ENCODE data around the gene GAGE10.
A peak's percentile ranks its signal among the peaks of the same experiment; 100 is the strongest.
"Not testable (repeated sequence)": the region's sequence is repeated elsewhere in the genome, so short reads cannot be mapped to it uniquely, and the experiment has no call there.

The GAGE10 gene

GRCh38 chrX:49276671-49277534 is 26.5 kb upstream of the GAGE10 start:
- no peak for DNase-seq

- DNase-seq: no peak
These were observed 26.0 kb upstream of the GAGE10 start for GRCh38 chrX:49277535-49277830.

GRCh38 chrX:49278081-49278480 is 25.4 kb upstream of the GAGE10 start:
- no peak for DNase-seq

GRCh38 chrX:49282647-49283011 is 20.8 kb upstream of the GAGE10 start:
- DNase-seq: peak; percentile 30

- no peak for DNase-seq
These were observed 19.2 kb upstream of the GAGE10 start for GRCh38 chrX:49284212-49284611.

- DNase-seq: no peak
These were observed 17.3 kb upstream of the GAGE10 start for GRCh38 chrX:49286136-49286535.

GRCh38 chrX:49286581-49286980 is 16.9 kb upstream of the GAGE10 start:
- DNase-seq: no peak

- DNase-seq: no peak
These were observed 15.8 kb upstream of the GAGE10 start for GRCh38 chrX:49287665-49288064.

- DNase-seq: no peak
These were observed 13.2 kb upstream of the GAGE10 start for GRCh38 chrX:49290215-49290614.

GRCh38 chrX:49291615-49292337 is 11.7 kb upstream of the GAGE10 start:
- DNase-seq: peak; percentile 24

GRCh38 chrX:49292400-49293362 is 10.8 kb upstream of the GAGE10 start:
- no peak for DNase-seq

- DNase-seq: not testable (repeated sequence)
These were observed 4.2 kb upstream of the GAGE10 start for GRCh38 chrX:49299293-49299692.

- no peak for DNase-seq
These were observed 2.7 kb upstream of the GAGE10 start for GRCh38 chrX:49300703-49301102.

- not testable (repeated sequence) for DNase-seq
These were observed 4.3 kb downstream of the GAGE10 start for GRCh38 chrX:49307775-49308174.

GRCh38 chrX:49308604-49309269 is 5.3 kb downstream of the GAGE10 start:
- DNase-seq: peak; percentile 2

GRCh38 chrX:49309401-49309981 is 6.0 kb downstream of the GAGE10 start:
- DNase-seq: peak; percentile 29

- DNase-seq: no peak
These were observed 6.9 kb downstream of the GAGE10 start for GRCh38 chrX:49310371-49310770.

- no peak for DNase-seq
These were observed 8.7 kb downstream of the GAGE10 start for GRCh38 chrX:49312176-49312575.

GRCh38 chrX:49316085-49316484 is 12.6 kb downstream of the GAGE10 start:
- DNase-seq: no peak

- DNase-seq: not testable (repeated sequence)
These were observed 18.3 kb downstream of the GAGE10 start, which contains the start of gene GAGE12J for GRCh38 chrX:49321737-49322136. GAGE12J (plus strand) TSS chrX:49322037; CDS start chrX:49323194, 1,157 bp downstream.

GRCh38 chrX:49322266-49322665 is 18.8 kb downstream of the GAGE10 start:
- DNase-seq: not testable (repeated sequence)

- not testable (repeated sequence) for DNase-seq
These were observed 20.3 kb downstream of the GAGE10 start for GRCh38 chrX:49323735-49324134.

All from fibroblast of skin of abdomen (primary cell).